ENCODE results near the gene SRBD1. TPM values are rescaled to one million over a fixed set of nuclear protein-coding genes. Genes with fewer than 3 reads are reported as not detected.

The SRBD1 gene
- total RNA-seq, 1 experiment from 2014 or later = 22.8 TPM

- no peak for TF ChIP-seq ZNF138 (CRISPR knock-in tag; conservative IDR thresholded peaks at IDR 0.05)
- no peak for TF ChIP-seq ZNF263 (CRISPR knock-in tag; IDR thresholded peaks at IDR 0.05; ENCODE audit: low read depth)
- no peak for TF ChIP-seq ZNF671 (CRISPR knock-in tag; IDR thresholded peaks at IDR 0.05)
- TF ChIP-seq ELF4 (CRISPR knock-in tag; IDR thresholded peaks at IDR 0.05; ENCODE audit: low read depth) = no peak
- no peak for TF ChIP-seq FOXK1 (CRISPR knock-in tag; IDR thresholded peaks at IDR 0.05)
- no peak for TF ChIP-seq ZNF121 (CRISPR knock-in tag; IDR thresholded peaks at IDR 0.05)
- TF ChIP-seq ZNF416 (CRISPR knock-in tag; IDR thresholded peaks at IDR 0.05) = no peak
- TF ChIP-seq SMAD4 (CRISPR knock-in tag; IDR thresholded peaks at IDR 0.05) = no peak
- TF ChIP-seq TCF7 (CRISPR knock-in tag; IDR thresholded peaks at IDR 0.05; ENCODE audit: low read depth) = no peak
- TF ChIP-seq NR1H2 (CRISPR knock-in tag; IDR thresholded peaks at IDR 0.05) = no peak
- no peak for TF ChIP-seq ZNF512 (CRISPR knock-in tag; IDR thresholded peaks at IDR 0.05; ENCODE audit: borderline replicate concordance)
- no peak for TF ChIP-seq RELA (CRISPR knock-in tag; IDR thresholded peaks at IDR 0.05; ENCODE audit: borderline replicate concordance)
Measured at GRCh38 chr2:45583977-45584376, 27.1 kb downstream of the SRBD1 start (continued).

- ChIA-PET POLR2A (no interaction called here), CTCF (no interaction called here)
- H3K27me3 Mint-ChIP-seq (ENCODE audit: low read depth) = no peaks in the 10 kb centered on the region
- DNase-seq (ENCODE audit: low spot score) (no peak), ATAC-seq (no peak)
- no peak overlapping the region for H3K27ac Mint-ChIP-seq
- peaks cover 12% of the 10 kb centered on the region for H3K36me3 Mint-ChIP-seq
- H3K9me3 Mint-ChIP-seq = no peaks in the 10 kb centered on the region
- no peak overlapping the region for H3K4me3 Mint-ChIP-seq
- H3K4me1 Mint-ChIP-seq = peaks cover 14% of the 10 kb centered on the region
- peak; percentile 30; the same call in 1 of the 2 replicates for TF ChIP-seq HMGA2 (CRISPR knock-in tag; IDR thresholded peaks at IDR 0.05)
- TF ChIP-seq KAT7 (CRISPR knock-in tag; IDR thresholded peaks at IDR 0.05; ENCODE audit: borderline replicate concordance) = no peak
- TF ChIP-seq HMGXB4 (CRISPR knock-in tag; IDR thresholded peaks at IDR 0.05) = no peak
Measured at GRCh38 chr2:45582522-45582921, 28.5 kb downstream of the SRBD1 start.

- Mint-ChIP-seq H3K4me3 (no peak overlapping the region), H3K4me1 (peaks cover 10% of the 10 kb centered on the region), H3K27ac (no peak overlapping the region; the same call in 1 of the 2 replicates), H3K27me3 (ENCODE audit: low read depth) (no peaks in the 10 kb centered on the region), H3K36me3 (peaks cover 22% of the 10 kb centered on the region), H3K9me3 (no peaks in the 10 kb centered on the region)
- ATAC-seq (peak; percentile 96), DNase-seq (ENCODE audit: low spot score) (peak; percentile 23)
- ChIA-PET CTCF (interaction anchor here (0.6 to 2.2 kb wide), 9 partner anchors 11 to 587 kb away, joined by 3 to 9 read pairs (median 3); no protein-coding TSS in a partner anchor), POLR2A (no interaction called here)
- no peak for TF ChIP-seq ATF6 (CRISPR knock-in tag; IDR thresholded peaks at IDR 0.05)
- TF ChIP-seq PRDM15 (CRISPR knock-in tag; IDR thresholded peaks at IDR 0.05) = no peak
- no peak for TF ChIP-seq ZNF396 (CRISPR knock-in tag; IDR thresholded peaks at IDR 0.05; ENCODE audit: borderline replicate concordance)
- TF ChIP-seq MYBL2 (CRISPR knock-in tag; IDR thresholded peaks at IDR 0.05) = no peak
- TF ChIP-seq EMX1 (CRISPR knock-in tag; IDR thresholded peaks at IDR 0.05) = no peak
- TF ChIP-seq CDX4 (CRISPR knock-in tag; IDR thresholded peaks at IDR 0.05; ENCODE audit: borderline replicate concordance) = no peak
- no peak for TF ChIP-seq E2F1 (CRISPR knock-in tag; IDR thresholded peaks at IDR 0.05)
- TF ChIP-seq ZNF138 (CRISPR knock-in tag; conservative IDR thresholded peaks at IDR 0.05) = no peak
- no peak for TF ChIP-seq GRHL2 (CRISPR knock-in tag; IDR thresholded peaks at IDR 0.05; ENCODE audit: insufficient replicate concordance, severe bottlenecking)
Measured at GRCh38 chr2:45578056-45578843, 32.8 kb downstream of the SRBD1 start.

Measured in WTC11 (cell line).